SIG-M5 treated with dmso at 0.1 percent for 504 hours (cell line): Measurements from ENCODE around the gene MLANA.

Source experiments
- DNase-seq: peaks from one replicate; lab custom pipeline; 2025; ENCODE audit not compliant: unreplicated experiment; lab: John Stamatoyannopoulos, UW

The MLANA gene

GRCh38 chr9:5953743-5954707 is 63.3 kb downstream of the MLANA start:
- no peak for DNase-seq

DNA sequence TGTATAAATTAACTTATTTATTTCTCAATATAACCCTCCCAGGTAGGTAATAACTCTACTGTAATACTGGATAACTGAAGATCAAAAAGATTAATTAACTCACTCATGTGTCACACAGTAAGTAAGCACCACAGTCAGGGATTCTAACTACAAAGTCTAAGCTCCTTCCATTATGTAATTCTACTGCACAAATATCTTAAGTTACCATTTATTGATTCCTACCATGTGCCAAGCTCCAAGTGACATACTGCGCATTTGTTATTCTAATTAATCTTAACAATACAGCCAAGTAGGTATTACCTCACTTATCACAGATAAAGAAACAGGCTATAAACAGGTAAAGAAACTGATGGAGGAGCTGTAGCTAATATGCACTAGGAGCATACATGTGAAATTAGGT is 66.5 kb downstream of the MLANA start:
- DNase-seq: no peak

DNA sequence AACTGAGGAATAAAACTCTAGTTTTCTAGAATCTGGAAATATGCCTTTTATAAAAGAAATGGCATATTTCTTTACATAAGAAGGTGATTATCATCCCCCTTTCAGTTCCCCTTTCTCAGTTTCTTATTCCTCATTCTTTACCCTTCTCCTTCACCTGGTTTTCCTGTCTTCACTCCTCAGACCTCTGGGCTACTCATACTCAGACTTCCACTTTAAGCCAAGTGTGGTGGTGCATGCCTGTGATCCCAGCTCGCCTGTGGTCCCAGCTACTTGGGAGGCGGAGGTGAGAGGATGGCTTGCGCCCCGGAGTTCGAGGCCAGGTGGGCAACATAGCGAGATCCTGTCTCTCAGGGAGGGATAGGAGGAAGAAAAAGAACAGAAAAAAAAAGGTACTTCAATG is 67.6 kb downstream of the MLANA start:
- no peak for DNase-seq
